ENCODE measurements around the gene CDH12.
"Not testable (repeated sequence)": the region's sequence is repeated elsewhere in the genome, so short reads cannot be mapped to it uniquely, and the experiment has no call there.

Gene CDH12

GRCh38 chr5:22249209-22249729 is 603.9 kb downstream of the CDH12 start:
- DNase-seq: no peak

DNA sequence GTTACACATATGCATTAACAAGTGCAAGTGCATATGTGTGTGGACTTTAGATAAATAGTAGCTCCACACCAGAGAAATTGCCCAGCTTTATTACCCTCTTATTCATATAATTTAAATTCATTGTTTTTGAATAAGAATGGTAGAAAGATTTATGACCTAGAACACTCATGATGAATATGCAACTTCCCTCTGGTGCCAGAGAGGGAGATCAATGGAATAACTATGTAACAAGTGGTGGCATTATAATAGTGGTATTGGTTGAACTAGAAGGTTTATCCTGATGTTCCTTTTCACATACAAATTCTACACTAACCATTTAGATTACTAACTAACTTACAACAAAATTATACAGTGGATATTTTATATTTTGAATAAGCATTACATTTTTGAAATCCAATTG is 607.4 kb downstream of the CDH12 start:
- DNase-seq: no peak

DNA sequence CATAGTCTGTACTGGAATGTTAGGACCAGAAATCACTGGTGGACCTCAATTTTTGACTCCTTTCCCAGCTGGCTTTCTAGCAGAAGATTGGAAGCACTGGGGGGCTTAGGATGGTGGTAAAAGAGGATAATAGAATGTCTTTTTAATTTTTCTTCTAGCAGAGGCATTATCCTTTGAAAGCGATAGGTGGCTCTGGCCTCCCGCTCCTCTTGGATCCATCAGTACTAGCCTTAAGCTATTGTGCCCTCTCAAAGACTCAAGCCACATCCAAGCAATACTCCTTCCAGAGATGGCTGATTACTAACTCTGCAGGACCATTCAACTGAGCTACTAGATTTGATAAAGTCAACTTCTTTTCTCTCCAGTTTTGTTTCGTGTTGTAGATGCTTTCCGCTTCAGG is 610.6 kb downstream of the CDH12 start:
- DNase-seq: no peak

DNA sequence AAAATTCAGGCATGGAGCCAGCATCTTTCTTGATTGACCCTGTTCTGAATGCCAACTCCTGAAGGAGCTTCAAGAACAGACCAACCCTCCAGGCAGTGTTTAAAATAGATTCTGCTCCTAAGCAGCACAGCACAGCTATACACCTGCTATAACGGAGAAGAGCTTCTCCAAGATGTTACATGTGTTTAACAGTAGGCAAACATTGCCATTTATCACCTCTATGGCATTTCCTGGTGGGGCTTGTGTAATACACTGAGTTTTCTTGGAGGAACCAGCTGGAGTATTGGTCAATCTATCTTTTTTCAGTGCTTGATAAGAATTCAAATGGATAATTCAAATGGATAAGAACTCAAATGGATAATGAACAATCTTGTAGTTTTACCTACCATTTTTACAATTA is 615.1 kb downstream of the CDH12 start:
- no peak for DNase-seq

- DNase-seq: no peak
Observed at GRCh38 chr5:22226423-22226822, 626.7 kb downstream of the CDH12 start.

GRCh38 chr5:22223079-22223478 is 630.1 kb downstream of the CDH12 start:
- DNase-seq: no peak

DNA sequence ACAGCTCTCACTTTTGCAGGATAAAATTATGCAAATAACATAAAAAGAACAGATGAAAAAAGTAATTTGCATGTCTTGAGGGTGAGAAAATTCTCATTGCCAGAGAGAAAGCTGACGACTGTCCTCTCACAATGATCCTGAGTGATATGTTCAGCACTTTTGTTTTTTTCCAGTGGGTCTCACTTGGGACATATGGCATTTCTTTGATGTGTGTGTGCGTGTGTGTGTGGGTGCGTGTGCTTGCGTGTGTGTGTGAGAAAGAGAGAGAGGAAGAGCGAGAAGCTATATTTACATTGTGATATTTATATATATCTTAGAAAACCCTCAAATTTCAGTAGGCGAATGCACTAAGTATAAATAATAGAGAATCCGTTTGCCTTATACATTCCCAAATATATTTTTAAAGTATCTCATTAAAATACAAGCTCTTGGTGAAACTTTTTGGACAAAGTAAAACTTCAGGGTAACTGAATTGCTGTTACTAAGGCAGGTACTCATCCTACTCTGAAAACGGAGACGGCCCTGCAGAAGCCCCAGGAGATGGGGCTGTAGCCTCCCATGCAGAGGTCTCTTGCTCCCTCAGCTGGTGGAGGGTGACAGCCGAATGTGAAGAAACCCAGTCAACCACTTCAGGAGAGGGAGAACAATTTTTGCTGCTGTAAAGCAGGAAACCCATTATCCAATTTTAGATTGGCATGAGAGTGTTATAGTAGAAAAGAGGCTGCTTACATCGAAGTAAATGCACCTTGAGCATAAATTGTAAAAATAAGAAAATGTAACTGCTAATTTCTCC is 639.2 kb downstream of the CDH12 start:
- not testable (repeated sequence) for DNase-seq

DNA sequence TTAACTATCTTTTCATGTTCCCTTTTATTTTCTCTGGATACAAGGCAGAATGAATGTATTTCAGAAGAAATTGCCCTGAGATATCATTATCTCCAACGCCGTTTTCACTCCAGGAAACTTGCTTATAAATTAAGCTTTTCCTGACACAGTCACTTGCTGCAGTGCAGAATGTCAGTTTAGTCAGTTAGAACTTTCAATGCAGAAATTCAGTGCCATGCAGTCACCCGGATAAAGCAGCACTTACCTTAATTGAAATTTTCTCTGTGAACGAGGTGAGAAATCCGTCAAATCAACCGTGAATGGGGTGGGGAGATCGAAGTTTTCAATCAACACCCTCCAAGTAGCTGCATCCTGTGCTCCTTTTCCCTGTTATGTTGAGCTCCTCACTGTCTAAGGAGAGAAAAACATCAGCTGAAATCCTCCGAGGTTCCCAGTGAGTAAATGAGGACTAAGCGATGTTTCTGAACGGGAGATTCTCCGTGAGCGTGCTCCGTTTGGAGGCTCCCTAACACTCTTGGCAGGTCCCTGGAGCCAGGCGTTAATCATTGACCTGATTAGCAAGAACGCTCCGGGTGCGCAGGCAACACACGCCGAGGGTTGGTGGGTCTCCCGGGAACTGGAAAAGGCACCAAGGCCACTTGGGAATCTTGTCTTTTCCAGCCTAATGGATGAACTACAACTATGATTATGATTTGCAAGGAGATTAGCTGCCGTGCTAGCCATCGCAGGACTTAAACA is 640.7 kb downstream of the CDH12 start:
- DNase-seq: not testable (repeated sequence)

DNA sequence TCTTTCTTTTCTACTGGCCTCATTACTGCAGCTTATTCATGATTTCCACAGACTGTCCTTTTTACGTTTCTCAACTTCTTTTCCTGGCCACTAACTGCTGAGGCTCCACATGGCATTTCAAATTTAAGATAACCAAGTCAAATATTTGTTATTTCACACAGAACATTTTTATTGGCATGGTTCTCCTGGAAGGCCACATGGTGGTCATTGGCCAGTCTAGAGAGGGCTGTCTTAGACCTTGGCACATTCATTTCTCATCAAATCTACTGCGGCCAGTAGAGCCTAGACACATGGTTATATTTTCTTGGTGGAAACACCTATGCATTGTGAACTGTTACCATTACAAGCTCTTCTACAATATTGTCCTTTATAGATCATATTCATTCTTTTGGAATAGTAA is 644.7 kb downstream of the CDH12 start:
- not testable (repeated sequence) for DNase-seq

GRCh38 chr5:22188651-22189050 is 664.5 kb downstream of the CDH12 start:
- DNase-seq: not testable (repeated sequence)

DNA sequence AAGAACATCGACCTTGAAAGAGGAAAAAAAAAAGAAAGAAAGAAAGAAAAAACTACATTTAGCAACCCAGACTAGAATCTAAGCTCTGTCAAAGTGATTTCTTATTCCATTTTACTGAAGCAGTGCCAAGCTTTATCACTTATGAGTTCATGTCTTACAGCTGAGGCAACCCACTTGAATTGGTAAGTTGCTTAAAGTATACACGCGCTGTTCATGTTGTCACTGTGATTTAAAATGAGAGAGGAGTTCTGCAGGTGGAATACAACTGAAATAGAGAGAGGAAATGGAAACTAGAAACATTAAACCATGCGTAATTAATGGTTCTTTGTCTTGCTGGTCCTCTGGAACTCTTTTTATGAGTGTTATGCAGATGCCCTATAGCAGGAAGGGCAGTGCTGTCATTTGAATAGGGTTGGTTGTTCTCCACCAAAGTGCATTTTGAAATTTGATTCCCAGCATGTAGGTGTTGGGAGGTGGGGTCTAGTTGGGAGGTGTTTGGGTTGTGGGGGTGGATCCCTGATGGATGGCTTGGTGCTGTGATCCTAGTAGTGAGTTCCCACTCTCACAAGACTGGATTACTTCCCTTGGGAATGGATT is 665.4 kb downstream of the CDH12 start:
- not testable (repeated sequence) for DNase-seq

GRCh38 chr5:22169226-22169625 is 683.9 kb downstream of the CDH12 start:
- DNase-seq: not testable (repeated sequence)

GRCh38 chr5:22168704-22169103 is 684.4 kb downstream of the CDH12 start:
- not testable (repeated sequence) for DNase-seq

GRCh38 chr5:22165931-22166330 is 687.2 kb downstream of the CDH12 start:
- DNase-seq: not testable (repeated sequence)

DNA sequence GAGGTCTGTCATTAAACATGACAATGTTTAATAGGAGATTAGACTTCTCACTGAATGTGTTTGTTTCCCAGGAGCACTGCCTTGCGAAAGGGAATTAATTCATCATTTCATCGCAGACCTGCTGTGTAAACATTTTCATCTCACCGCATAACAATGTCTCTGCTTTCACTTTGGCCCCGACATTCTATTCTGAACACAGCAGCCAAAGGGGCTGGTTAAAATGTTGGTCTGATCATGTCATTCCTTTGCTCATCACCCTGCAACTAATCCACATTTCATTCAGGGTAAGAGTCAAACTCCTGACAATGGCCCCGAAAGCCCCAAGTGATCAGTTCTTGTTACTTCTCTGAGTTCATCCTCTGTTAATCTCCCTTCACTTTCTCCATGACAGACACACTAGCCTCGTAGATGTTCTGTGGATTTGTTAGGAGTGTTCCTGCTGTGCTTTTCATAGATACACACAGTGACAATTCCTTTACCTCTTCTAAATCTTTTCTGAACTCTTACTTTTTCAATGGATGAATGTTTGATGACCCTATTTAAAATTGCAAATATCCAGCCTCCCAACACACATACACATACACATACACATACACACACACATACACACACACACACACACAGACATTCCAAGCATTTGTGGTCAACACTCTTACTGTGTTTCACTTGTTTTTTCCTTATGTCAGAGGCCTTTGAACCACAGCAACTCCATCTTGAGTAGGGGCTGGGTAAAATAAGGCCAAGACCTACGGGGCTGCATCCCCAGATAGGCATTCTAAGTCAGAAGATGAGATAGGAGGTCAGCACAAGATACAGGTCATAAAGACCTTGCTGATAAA is 688.0 kb downstream of the CDH12 start:
- DNase-seq: not testable (repeated sequence)

DNA sequence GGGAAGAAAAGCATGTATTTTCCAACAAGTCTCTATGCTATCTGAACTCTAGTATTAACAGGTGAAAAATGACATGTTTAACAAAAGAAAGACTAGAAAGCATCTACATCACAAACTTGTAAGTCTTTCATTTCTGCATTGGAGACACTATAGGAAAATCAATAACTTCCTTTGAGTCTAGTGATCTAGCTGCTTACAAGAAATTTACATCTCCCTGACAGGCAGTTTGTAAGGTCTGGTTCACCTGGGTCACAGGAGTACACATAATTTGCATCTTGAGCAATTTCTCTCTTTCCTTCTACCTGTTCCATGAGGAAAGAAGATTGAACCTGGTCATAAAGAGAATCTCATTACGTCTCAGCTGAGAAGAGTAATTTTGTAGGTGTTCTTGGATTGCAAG is 696.2 kb downstream of the CDH12 start:
- DNase-seq: not testable (repeated sequence)

GRCh38 chr5:22154779-22155178 is 698.4 kb downstream of the CDH12 start:
- not testable (repeated sequence) for DNase-seq

DNA sequence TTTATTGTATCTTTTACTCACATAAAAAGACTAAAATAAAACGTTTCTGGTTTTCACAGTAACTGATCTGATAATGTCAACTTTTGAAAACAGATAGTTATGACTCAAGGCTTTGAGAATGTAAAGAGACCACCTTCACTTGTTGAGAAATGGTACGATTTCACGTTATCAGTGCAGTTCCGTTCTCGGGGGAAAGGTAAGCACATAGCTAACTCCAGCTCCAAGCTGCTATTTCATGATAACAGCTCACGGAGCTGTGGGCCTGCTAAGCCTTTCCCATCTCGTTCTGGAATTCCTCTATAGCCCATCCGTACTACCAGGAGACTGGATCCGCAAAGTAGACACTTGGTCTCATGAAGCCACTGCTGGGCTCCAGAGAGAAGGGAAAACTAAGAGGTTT is 701.3 kb downstream of the CDH12 start:
- not testable (repeated sequence) for DNase-seq

GRCh38 chr5:22140418-22140817 is 712.7 kb downstream of the CDH12 start:
- DNase-seq: not testable (repeated sequence)

DNA sequence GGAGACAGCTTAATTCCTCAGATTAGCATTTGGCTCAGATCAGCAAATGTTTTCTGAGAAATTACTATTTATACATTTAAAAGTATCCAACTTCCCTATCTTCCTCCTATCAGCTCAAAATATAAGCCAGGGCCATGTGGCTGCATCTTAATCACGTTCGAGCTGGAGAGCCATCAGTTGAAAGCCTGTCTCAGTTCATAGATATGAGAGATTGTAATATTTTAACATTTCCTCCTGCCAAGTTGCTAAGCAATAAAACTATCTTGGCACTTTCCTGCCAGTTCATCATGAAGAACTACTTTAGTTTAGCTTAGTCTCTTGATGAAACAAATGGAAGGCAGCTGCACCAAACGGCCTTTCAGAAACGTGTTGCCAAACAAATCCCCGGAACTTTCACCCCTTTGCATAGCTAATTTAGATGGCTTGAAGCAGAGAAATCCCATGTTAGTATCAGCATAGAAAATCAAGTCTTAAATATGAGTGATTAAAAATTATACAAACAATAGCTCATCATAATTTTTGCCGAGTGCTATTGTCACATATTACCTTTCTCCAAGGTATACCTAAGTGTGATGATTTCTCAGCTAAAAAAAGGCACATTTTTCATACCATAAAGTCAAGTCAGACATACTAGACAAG is 713.4 kb downstream of the CDH12 start:
- not testable (repeated sequence) for DNase-seq

DNA sequence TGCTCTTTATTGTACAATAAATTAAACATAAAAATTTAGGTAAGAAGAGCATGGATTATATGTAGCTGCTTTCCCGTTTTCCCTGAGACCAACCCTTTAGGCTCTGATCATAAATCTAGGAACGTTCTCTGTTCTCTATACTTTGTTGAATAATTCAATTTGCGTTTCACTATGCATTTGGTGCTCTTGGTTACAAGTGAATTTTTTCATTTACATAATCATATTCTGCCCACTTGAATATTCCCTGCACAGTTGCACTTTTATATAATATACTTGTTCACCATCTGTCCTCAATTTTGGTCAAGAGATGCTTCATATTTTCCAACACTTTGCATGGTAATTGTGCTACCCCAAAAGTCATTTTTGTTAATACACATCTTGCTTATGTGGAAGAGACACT is 741.8 kb downstream of the CDH12 start:
- no peak for DNase-seq

- DNase-seq: no peak
Observed at GRCh38 chr5:22109315-22109714, 743.8 kb downstream of the CDH12 start.

Data from DMS53 (cell line).